HG03196 (cell line): ENCODE data around the gene BEST3.

Source experiments
- ATAC-seq: cut with Tn5 transposase; IDR thresholded peaks from one replicate; pipeline ENCODE4 v1.9.1; 2021; ENCODE audit not compliant: unreplicated experiment

Gene BEST3

DNA sequence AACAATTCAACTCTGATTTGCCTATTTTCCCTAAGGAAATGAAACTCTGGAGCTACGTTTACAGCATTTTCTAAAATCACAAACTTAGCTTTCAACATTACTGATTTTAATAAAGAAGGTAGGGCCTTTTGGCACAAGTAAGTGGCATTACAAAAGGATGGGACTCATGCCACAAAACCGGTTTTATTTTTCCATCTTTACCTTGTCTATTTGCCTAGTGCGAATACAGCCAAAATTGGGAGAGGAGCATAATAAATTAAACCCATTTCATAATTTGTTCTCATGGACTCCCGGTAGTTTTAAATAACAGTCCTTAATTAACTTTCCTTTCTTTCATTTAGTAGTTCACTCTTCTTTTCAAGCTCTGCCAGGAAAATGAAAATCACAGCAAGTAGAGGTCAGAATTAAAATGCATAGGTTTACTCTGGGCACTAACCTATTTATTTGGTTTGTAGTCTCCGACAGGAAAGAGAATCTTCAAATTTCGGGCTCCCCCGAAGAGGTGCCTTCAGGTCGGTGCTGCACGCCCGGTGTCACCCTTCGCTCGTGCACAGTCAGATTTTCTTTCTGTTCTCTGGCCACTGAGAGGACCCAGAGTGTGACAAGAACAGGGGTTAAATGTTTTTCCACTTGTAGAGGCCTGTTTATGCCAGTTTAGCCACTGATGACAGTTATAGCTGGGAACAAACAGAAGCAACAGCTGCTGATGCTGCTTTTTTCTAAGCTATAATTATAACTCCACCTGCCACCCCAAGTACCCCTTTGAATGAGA lies at the start of gene BEST3:
TSS of gene BEST3 (minus strand) at position 535 of the 772 bp plus-strand sequence. CDS start 1,505 bp downstream, outside the sequence.
- ATAC-seq = no peak

DNA sequence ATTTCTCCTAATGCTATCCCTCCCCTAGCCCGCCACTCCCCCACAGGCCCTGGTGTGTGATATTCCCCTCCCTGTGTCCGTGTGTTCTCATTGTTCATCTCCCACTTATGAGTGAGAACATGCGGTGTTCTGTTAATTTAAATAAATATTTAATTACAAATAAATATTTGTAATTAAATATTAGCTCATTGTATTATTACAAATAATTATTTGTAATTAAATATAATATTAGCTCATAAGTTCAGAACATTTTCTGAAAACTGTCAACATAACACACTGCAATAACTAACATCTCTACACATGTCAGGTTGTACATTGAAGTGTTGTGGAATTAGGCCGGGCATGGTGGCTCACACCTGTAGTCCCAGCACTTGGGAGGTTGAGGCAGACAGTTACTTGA lies 45.0 kb upstream of the BEST3 start:
- ATAC-seq = no peak

DNA sequence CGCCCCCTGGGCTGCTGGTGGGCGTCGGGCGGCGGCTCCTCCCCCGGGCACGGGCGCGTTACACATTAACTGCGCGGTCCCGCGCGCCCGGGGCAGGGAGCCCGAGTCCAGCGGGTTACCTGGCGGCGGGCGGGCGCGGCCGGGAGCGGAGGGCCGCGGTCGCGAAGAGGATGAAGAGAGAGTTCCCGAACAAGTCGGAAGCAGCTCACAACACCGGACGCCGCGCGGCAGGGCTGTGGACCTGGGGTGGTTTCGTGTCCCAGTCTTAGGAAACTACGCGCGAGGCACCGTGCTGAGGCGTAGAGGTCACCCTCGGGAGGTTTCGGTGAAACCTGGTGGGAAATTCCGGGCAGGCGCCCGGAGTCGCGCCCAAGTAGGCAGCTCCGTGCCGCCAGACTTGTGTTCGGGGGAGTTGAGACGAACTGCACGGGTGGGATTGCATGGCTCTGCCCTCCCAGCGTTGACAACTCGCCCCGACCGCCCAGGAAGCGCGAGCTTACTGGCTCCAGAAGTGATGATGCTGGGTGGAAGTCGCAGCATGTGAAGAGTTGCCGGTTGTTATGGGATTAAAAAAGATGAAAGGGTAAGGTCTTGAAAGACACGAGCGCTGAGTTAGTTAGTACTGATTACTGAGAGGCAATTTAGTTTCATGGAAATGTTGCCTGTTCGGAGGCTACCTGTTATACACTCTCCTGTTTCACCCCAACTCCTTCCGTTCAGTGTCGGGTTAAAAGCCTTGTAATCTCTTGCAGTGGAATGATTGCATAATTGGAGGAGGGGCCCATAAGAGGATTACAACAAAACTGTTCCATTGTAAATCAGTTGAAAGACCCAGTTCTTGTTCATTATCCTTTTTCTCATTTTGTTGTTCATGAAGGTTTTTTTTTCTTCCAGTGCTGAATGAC lies 40.4 kb upstream of the BEST3 start:
- ATAC-seq = peak; percentile 41

DNA sequence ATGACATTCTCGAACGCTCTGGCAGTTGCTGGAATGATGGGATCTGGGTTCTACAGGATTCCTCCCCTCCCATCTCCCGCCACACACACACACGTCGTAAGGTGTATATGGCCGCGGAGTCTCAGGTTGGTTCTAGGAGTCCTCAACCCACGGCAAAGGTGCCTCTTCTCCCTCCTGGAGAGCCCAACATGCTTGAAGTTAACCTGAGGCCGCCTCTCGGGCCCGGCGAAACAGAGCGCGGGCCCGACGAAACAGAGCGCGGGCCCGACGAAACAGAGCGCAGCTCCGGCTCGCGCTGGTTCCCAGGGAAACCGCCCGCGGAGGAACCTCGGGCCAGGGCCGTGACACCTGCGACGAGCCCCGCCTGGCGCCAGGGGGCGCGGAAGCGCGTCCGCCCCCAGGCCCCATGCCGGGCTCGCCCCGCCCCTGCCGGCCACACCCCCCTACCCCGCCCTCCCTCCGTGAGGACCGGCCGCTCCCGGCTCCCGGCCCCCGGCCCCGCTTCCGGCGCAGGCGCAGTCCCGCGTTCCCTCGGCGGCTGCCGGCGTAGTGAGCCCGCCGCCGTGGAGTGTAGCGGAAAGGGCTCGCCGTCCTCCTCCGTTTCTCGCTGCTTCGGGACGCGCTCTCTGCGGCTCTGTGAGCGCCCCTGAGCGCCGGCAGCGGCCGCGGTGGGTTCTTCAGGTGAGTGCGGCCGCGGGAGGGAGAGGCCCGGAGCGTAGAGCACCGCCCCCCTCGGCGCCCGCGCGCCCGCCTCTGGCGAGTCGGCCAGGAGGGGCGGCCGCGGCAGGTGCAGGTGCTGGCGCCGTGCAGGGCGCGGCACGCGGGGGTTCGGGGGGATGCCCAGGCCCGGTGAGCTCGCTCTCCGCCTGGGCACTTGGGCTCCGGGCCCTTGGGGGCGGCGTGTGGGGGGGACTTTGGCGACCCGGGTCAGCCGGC lies 39.5 kb upstream of the BEST3 start, which contains the start of gene RAB3IP:
TSS of gene RAB3IP (plus strand) at position 510 of the 936 bp plus-strand sequence. CDS start 16,549 bp downstream, outside the sequence.
- ATAC-seq = peak; percentile 85

DNA sequence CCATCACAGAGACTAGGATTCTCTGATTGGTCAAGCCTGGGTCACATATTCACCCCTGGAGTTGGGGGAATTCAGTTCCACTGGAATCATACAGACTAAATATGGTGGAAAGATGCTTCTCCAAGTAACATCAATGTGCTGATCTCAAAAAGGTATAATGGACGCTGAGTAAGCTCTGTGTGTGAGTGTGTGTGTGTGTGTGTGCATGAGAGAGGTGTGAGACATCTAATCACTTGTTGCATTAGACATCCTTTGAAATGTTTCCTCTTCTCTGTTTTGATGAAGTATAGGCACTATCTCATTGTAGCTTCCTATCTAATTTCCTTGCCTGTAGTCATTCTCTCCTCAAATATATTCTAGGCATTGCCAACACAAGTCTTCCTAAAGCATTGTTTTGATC lies 34.5 kb upstream of the BEST3 start:
- no peak for ATAC-seq

DNA sequence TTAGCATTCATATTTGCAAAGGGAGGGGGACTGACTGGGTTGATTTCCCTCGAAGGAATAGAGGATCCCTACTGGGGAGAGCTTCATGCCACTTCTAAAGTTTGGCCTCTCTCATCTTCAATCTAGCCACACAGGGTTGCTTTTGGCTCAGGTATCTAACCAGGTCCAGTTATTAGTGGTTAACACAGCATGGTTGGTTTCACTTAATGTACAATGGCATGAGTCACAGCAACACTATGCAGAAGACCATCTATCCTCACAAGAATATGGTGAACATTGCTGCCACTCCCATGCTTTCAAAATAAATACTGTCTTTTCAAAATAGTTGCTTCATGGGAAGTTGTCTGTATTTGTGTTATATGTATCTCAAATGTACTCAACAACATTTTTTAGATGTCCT lies 33.0 kb upstream of the BEST3 start:
- ATAC-seq = no peak

DNA sequence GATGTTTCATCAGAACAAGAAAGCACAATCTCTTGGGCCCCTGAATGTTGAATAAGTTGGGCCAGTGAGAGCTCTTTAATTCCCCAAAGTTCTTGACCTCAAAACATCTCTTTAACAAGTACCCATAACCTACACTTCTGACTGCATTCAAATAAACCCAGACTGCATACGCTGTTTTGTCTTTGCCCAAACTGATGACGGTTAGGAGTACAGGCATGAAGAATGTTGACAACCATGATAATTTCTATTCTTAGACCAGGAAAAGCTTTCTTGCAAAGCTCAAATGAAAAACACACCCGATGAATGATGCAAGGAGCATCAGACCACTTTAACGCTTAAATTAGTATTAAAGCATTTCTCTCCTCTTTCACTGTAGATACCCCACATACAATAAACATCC lies 27.8 kb upstream of the BEST3 start:
- ATAC-seq = no peak

DNA sequence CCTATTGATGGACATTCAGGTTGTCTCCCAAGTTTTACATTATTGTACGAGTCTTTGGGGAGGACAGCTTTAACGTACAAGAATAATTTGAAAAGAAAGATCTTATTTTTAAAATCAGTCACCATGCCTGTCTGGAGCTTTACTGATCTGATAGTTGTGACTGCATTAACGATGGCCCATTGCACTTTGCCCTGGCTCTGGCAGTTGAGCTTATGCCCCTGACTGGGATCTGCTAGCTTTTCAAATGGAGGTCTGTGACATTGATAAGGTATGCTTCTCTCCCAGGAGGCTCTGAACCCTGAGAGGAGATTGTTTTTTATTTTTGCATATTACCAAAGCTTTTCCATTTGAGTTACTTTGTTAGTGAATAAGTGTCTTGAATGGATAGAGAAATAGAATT lies 21.6 kb upstream of the BEST3 start:
- no peak for ATAC-seq

DNA sequence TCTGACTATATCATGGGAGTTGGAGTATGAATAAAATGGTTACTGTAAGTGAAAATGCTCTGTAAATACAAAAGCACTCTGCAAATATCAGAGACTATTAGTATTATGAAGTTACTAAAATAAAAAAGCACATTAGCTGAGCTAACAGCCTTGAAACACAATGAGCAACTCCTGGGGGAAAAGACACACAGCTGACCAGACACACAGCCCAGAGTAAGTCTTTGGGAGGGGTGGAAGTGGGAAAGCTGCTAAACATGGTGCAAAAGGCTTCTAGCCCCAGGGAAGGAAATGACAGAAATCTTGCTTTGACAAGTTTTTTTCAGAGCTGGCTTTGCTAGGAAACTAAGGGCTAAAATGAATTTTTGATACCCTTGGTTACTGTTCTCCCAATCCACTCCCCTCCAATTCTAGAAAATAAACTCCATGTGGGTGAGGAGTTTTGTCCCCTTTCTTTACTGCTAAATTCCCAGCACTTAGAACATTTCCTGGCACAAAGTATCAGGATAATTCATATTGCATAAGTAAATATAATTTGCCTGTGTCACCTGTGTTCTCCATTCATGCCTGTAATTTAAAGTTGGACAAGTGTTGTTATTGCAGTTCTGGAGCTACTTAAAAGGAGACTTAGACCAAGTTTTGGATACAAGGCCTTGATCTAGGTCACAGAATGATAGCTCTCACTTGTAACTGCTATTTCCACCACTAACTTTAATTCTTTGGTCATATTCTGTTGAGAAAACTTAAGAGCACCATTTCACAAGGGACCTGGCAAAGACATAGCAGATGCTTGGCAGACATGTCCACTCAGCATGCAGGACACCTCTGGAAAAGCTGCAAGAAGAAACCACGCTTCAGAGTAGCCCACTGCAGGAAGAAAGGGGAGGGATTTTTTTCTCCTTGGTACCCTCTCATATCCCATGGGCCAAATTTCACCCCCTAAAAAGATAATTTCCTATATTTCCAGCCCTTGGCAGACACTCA lies 20.5 kb upstream of the BEST3 start:
- ATAC-seq = no peak

DNA sequence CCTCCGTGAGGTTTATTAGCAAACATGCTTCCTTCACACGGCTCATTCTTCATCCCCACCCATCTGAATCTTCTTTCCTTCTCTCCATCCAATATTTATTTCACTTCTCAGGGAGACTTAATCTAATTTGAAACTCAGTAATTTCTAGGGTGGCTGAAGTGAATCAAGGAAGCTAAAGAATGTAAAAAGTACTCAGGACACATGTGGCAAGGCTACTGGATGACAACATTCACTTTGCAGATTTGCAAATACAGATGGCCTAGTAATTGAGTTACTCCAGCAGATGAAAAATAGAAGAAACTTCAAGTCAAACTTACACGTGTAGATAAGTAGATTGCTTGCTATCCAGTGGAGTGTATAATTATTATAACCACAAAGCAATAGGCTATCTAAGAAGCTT lies 15.4 kb upstream of the BEST3 start:
- no peak for ATAC-seq

DNA sequence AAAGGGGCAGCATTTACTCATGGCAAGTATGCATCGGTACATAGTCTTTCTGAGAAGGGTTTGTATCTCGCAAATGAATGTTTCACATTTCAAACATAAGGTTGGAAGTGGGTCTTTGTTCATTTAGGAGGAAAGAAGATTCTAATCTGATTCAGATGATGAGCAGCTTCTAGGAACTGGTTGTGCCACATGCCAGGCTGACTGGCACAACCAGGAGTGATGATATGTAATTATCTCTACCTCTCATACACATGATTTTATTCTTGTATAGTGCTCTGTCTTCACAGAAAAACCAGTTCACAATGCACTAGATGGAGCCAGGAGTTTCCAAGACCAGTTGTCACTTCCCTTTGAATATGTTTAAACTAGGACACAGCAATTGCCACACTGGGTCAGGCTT lies 13.7 kb upstream of the BEST3 start:
- no peak for ATAC-seq

DNA sequence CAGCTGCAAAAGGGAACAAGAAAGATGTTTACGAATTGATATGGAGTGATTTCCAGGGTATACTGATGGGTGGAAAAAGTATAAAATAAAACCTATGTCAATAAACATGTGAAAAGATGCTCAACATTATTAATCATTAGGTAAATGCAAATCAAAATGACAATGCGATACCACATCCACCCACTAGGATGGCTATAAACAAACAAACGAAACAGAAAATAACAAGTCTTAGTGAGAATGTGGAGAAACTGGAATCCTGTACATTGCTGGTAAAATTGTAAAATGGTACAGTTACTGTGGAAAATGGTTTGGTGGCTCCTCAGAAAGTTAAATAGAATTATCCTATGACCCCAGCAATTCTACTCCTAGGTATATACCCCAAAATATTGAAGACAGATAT lies 9.5 kb upstream of the BEST3 start:
- no peak for ATAC-seq

DNA sequence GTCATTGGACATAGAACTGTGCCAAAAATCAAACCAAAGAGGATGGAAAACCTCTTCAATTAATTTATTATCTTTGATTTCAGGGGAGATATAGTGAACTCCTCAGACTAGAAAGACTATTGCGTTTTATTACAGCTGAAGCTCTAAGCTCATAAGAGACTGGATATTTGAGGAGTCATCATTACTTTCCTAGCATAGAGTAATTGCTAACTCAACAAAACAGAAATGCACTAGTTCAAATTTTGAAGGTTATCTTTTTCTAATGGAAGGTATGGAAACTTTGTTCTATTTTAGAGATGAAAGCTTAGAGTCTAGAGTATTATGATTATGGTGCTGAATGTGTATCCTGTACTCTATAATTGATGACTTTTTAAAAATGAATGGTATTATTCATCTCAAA lies 5.3 kb upstream of the BEST3 start:
- ATAC-seq = no peak

DNA sequence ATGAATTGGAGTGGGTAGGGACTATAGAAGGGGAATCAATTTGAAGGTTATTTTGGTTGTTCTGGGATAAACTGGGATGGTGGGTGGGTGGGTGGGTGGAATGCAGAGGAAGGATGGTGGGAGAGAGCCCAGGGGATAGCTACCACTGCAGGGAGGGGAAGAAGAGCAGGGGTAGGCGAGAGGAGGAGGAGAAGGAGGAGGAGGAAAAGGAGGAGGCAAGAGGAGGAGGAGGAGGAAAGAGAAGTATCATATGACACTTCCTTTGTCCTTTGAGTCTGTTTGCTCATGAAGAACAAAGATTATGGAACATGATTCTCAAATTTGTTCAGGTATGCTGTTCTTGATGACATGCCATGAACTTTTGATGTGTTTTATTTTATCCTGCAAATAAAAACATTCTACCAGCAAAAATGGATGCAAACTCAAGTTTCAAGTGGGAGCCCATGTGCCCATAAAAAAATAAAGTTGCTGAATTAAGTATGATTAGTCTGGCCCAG lies 4.1 kb upstream of the BEST3 start:
- ATAC-seq = no peak

DNA sequence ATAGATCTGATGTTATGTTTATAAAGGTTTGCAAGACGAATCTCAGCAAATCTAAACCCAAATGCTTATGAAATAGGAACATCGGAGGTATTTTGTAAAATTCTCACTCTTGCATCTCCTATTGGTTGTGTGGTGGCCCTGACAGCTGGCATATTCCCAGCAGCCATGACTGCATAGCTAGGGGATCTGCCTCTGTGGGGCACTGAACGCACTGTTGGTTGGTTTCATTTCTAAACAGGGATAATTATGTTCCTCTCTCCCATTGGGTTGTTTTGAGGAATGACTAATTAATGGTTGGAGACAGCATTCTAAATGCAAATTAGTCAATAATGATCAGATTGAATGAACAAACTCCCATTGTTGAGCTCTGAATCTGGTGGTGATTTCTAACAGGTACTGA lies 2.7 kb upstream of the BEST3 start:
- ATAC-seq = no peak

DNA sequence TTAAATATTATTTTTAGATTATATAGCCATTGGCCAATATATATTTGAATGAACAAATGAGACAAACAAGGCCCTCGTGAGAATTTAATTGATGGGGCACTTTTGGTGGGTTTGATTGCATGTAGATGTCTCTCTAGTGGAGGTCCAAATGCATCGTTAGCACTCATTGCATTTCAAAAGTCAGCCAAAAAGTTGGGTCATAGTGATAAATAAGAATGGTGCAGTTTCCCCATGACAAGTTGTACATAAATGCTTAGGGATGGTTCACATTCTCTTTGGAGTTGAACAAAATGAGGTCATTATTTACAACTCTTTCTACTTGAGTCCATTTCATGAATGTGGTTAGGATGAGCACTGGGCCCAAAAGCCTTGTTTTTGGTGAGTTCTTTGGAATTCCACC lies 1.0 kb downstream of the BEST3 start:
- no peak for ATAC-seq

DNA sequence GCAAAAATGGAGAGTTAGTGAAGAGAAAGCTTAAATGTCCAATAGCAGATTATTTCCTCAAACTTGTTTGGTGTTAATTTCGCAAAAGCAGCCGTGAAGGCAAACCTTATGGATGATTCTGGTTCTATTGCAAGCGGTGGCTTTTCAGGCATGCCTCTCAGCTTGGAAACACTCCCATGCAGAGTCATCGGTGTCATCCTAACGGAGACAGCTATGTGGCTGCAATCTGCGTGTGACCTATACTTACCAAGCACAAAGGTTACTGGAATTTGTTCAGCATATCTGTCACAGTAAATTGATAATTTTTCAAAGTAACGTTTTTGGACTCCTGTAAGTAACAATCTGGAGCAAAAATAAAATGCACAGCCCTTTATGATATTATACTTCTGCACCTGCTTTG lies 5.0 kb downstream of the BEST3 start:
- no peak for ATAC-seq

DNA sequence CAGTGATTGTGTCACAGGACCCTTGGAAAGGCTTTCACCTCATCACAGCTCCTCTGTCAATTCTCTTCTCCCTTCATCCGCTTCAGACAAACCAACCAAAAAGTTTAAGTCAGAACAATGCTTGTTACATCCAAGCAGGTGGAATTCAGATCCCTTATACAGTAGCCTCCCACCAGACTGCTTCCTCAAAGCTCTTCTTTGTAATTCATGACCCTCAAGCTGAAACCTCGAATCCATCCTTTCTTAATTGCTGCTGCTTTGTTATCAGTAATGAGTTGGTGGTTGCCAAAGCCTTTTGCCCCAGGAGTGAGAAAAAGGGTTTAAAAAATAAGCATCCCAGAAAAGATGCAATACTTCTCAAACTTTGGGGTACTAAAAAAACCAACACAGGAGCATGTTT lies 9.5 kb downstream of the BEST3 start:
- no peak for ATAC-seq
